ENCODE data around the gene CALHM1. TPM values are rescaled to one million over a fixed set of nuclear protein-coding genes. Genes with fewer than 3 reads are reported as not detected.

Gene CALHM1
- total and polyA plus RNA-seq, 2 experiments from 2014 or later = 0.11 TPM; not detected in 1

GRCh38 chr10:103465411-103466179, 6.9 kb upstream of the CALHM1 start:
- no peak overlapping the region for H3K27ac Mint-ChIP-seq
- no peak overlapping the region for H3K4me3 Mint-ChIP-seq
- Histone ChIP-seq H2AFZ (no peak overlapping the region), H3K4me3 (no peak overlapping the region), H3K4me1 (ENCODE audit: insufficient read depth) (no peaks in the 10 kb centered on the region), H4K20me1 (replicated peaks; ENCODE audit: insufficient read depth) (no peaks in the 10 kb centered on the region), H3K9me2 (ENCODE audit: insufficient read depth) (no peaks in the 10 kb centered on the region), H3K79me2 (replicated peaks; ENCODE audit: insufficient read depth) (no peaks in the 10 kb centered on the region), H3K27me3 (ENCODE audit: insufficient read depth) (no peaks in the 10 kb centered on the region), H3K4me2 (no peak overlapping the region), H3F3A (replicated peaks; ENCODE audit: low read depth) (no peaks in the 10 kb centered on the region), H3K27ac (ENCODE audit: low read depth) (no peak overlapping the region), H3K36me3 (ENCODE audit: insufficient read depth) (no peaks in the 10 kb centered on the region)
- H3K27me3 Mint-ChIP-seq (ENCODE audit: insufficient read depth, low read depth, poor library complexity) = peaks cover 11% of the 10 kb centered on the region
- ATAC-seq (no peak), DNase-seq (ENCODE audit: low spot score) (no peak)
- peaks cover 3% of the 10 kb centered on the region; the same call in 1 of the 3 replicates for H3K4me1 Mint-ChIP-seq
- TF ChIP-seq CREB1 (CRISPR knock-in tag; IDR thresholded peaks at IDR 0.05; ENCODE audit: low read depth) = no peak
- TF ChIP-seq ZNF462 (CRISPR knock-in tag; IDR thresholded peaks at IDR 0.05) = no peak
- no peak for TF ChIP-seq NANOG (IDR thresholded peaks at IDR 0.05; ENCODE audit: borderline replicate concordance)
- TF ChIP-seq ZNF114 (CRISPR knock-in tag; IDR thresholded peaks at IDR 0.05) = no peak
- TF ChIP-seq REST (IDR thresholded peaks at IDR 0.05; ENCODE audit: unreplicated experiment) = no peak
- no peak for TF ChIP-seq STAT1 (IDR thresholded peaks at IDR 0.05; ENCODE audit: unreplicated experiment)
- TF ChIP-seq ZNF331 (CRISPR knock-in tag; IDR thresholded peaks at IDR 0.05; ENCODE audit: low read depth) = no peak
- TF ChIP-seq EZH2 (IDR thresholded peaks at IDR 0.05; ENCODE audit: low read depth, unreplicated experiment) = no peak
- TF ChIP-seq EZH2phosphoT487 (IDR thresholded peaks at IDR 0.05; ENCODE audit: unreplicated experiment) = no peak
- no peak for TF ChIP-seq JUNB (IDR thresholded peaks at IDR 0.05; ENCODE audit: unreplicated experiment)
- no peak for TF ChIP-seq CTCF (conservative IDR thresholded peaks at IDR 0.05; ENCODE audit: low read depth in 2 of 2)
- no peaks in the 10 kb centered on the region for H3K36me3 Mint-ChIP-seq (ENCODE audit: low read depth)
- no peaks in the 10 kb centered on the region for H3K9me3 Mint-ChIP-seq
